Adrenal gland (tissue), 12 donors: ENCODE results near the gene LZTR1. TPM values are rescaled to one million over a fixed set of nuclear protein-coding genes. Genes with fewer than 3 reads are reported as not detected.

Experiments
- DNase-seq, 7 donors: peaks; one replicate each; pipeline ENCODE4 v3.0.0-alpha.2; 2019 to 2020
- H3K27ac ChIP-seq, 5 donors: fragments of 200-600 bp; sonication (generic) in 4 of 5; 1 replicate in 3 of 5; 2 replicates in 2 of 5; pipeline versions ENCODE4 v1.5.1 to v1.8.0; 2016 to 2020; ENCODE audit warnings: mild to moderate bottlenecking in 1 of 5
- H3K27me3 ChIP-seq: fragments of 200-600 bp; 2 replicates; pipeline ENCODE4 v1.8.0; 2021
- H3K36me3 ChIP-seq, 2 donors: fragments of 200-600 bp; replicated peaks in 1 of 2; 1 replicate in 1 of 2; 2 replicates in 1 of 2; pipeline versions ENCODE4 v1.5.1 to v1.8.0; 2018 to 2022
- H3K4me1 ChIP-seq, 2 donors: fragments of 200-600 bp; replicated peaks in 1 of 2; 1 replicate in 1 of 2; 2 replicates in 1 of 2; pipeline versions ENCODE4 v1.5.1 to v1.8.0; 2018 to 2021
- H3K4me3 ChIP-seq, 4 donors: fragments of 200-600 bp; sonication (generic) in 3 of 4; one replicate each; pipeline ENCODE4 v1.5.1; 2016 to 2018
- H3K9me3 ChIP-seq, 3 donors: fragments of 200-600 bp; sonication (generic) in 1 of 3; replicated peaks in 1 of 3; 1 replicate in 2 of 3; 2 replicates in 1 of 3; pipeline versions ENCODE4 v1.5.1 to v1.8.0; 2016 to 2021
- CTCF ChIP-seq, 6 experiments: fragments of 450-650 bp in 4 of 6; fragments of 200-600 bp in 2 of 6; sonication (generic) in 1 of 6; IDR thresholded peaks; 1 replicate in 5 of 6; 2 replicates in 1 of 6; pipeline versions ENCODE4 v1.5.1 to v1.8.0; 2016 to 2021; ENCODE audit warnings: antibody characterized with exemption in 6 of 6, mild to moderate bottlenecking in 2 of 6, moderate library complexity in 1 of 6
- POLR2A ChIP-seq, 2 donors: fragments of 450-650 bp; IDR thresholded peaks; one replicate each; pipeline ENCODE4 v1.6.1; 2017; ENCODE audit warnings: antibody characterized with exemption in 2 of 2, mild to moderate bottlenecking in 2 of 2, moderate library complexity in 1 of 2
- WGBS, 4 donors: extraction: QIAGEN DNeasy Blood & Tissue Kit in 2 of 4; methylation state at CpG; one replicate each; pipeline versions ENCODE4 v1.1.5 to v1.1.7; 2013 to 2017; 5-methylcytosine and 5-hydroxymethylcytosine counted together
- intact Hi-C, 2 donors: fragments of 100-400 bp; cut with DNase I; formaldehyde crosslinking; loops; one replicate each; pipeline versions ENCODE4 v1.14.1 to v1.15.0; 2022 to 2023
- polyA plus RNA-seq, 3 donors: library from polyadenylated mRNA; stranded (reverse); fragments of 200-250 nt in 2 of 3; fragments of 350-450 nt in 1 of 3; fragmentation: Illumina TruSeq in 1 of 3; extraction: RNeasy Lipid Tissue Mini Kit (QIAGEN cat#74804) in 1 of 3; gene quantifications; one replicate each; pipeline ENCODE4 v1.2.3, GENCODE V29; 2013 to 2014
- total RNA-seq, 9 donors: library from RNA; depleted of rRNA in 4 of 9; stranded (reverse); fragments of >200 nt in 4 of 9; fragments of 120-200 nt in 1 of 9; fragmentation: NEBNext Ultra II Directional in 1 of 9; extraction: Animal tissue kit (Norgen Biotek cat#: 25700) in 1 of 9; gene quantifications; one replicate each; pipeline versions ENCODE4 v1.1.0 to v1.2.4, GENCODE V29; 2013 to 2023
- donor health status: healthy with polysubstance abuse.
- donor health status: Bipolar disorder and iron deficiency.
- donor health status: DM: yes; HTN: yes; CAD: no.
- donor health status: DM: no; HTN: no; CAD: no.
- donor health status: DM: no; HTN: no; CAD: no.
- donor health status: DM: yes; HTN: yes; CAD: no.

The LZTR1 gene
- total and polyA plus RNA-seq, 12 donors = 32.6 to 100 (median 55.8) TPM

GRCh38 chr22:20952544-20953341 lies 29.4 kb upstream of the LZTR1 start:
- Histone ChIP-seq H3K27me3 (no peaks in the 10 kb centered on the region), H3K4me3 (no peak overlapping the region), H3K27ac (no peak overlapping the region), H3K9me3 (no peaks in the 10 kb centered on the region), H3K4me1 (no peaks in the 10 kb centered on the region), H3K36me3 (peaks cover 0 to 49% of the 10 kb centered on the region in 2 donors)
- TF ChIP-seq CTCF (IDR thresholded peaks at IDR 0.05) (no peak), POLR2A (IDR thresholded peaks at IDR 0.05) (no peak)
- WGBS, 4 donors = 89 to 94% (median 92%) methylated on average over 9 to 13 of the region's 13 CpGs
- no peak for DNase-seq
- intact Hi-C loops = no loop called here

DNA sequence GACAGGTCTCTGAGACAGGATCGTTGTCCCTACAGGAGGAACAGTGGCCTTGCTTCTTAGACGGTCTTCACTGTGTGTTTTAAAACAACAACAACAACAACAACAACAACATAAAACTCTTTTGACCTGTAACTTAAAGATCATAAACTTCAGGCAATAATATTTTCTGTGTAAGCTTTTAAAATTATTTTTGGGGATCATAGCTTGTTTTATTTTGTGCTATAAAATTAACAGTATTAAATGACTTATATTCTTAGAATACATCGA lies 28.8 kb upstream of the LZTR1 start:
- no peak for DNase-seq
- TF ChIP-seq CTCF (IDR thresholded peaks at IDR 0.05) (no peak), POLR2A (IDR thresholded peaks at IDR 0.05) (no peak)
- H3K36me3 ChIP-seq = peaks cover 0 to 49% of the 10 kb centered on the region in 2 donors
- no peaks in the 10 kb centered on the region for H3K4me1 ChIP-seq
- WGBS, 4 donors = 66 to 78% (median 69%) methylated on average over 3 of the region's 3 CpGs
- H3K27ac ChIP-seq = no peak overlapping the region
- intact Hi-C loops = no loop called here
- no peaks in the 10 kb centered on the region for H3K9me3 ChIP-seq
- H3K27me3 ChIP-seq = no peaks in the 10 kb centered on the region
- H3K4me3 ChIP-seq = no peak overlapping the region

DNA sequence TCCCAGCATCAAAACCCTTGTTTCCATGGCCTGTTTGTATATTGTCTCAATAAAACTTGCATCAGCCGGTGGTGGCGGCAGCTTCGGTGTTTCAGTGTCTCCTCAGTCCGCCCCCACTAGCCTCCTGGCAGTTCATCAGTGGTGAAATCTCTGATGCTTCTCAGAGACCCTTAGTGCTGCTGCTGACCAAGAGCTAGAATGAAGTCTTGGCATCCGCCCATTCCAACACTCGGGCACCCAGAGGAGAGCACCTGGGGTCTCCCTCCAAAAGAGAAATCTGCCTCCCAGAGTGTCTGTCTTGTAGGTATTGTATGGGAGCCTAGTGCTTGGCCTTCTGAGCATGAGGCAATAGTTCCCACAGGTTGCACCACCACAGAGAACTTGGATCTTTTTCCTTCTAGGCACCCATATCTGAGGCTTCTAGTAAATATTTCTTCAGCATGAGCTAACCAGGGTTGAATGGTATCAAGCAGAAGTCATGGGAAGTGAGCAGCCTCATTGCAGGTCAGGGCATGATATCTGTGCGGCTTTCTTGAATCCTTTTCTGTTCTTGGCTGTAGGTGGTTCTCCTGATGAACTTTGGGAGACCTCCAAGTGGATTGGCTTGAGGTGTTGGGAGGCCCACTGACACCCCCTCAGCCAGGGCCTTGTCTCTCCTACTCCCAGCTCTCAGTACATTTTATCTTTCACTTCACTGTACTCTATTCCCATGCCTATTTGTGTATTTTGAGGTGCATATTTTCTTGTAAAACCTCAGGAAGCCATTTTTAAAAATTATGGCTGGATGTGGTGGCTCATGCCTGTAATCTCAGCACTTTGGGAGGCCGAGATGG lies 28.2 kb upstream of the LZTR1 start:
- 90 to 95% (median 94%) methylated on average over 8 of the region's 8 CpGs for WGBS, 4 donors
- peaks cover 0 to 49% of the 10 kb centered on the region in 2 donors for H3K36me3 ChIP-seq
- intact Hi-C loops = no loop called here
- no peak overlapping the region for H3K27ac ChIP-seq
- no peak overlapping the region for H3K4me3 ChIP-seq
- H3K27me3 ChIP-seq = no peaks in the 10 kb centered on the region
- no peak for TF ChIP-seq POLR2A (IDR thresholded peaks at IDR 0.05)
- TF ChIP-seq CTCF (IDR thresholded peaks at IDR 0.05) = no peak
- peak in 1 of 7 donors; percentile 24 for DNase-seq
- no peaks in the 10 kb centered on the region for H3K9me3 ChIP-seq
- no peaks in the 10 kb centered on the region for H3K4me1 ChIP-seq

GRCh38 chr22:20955548-20955947 lies 26.5 kb upstream of the LZTR1 start:
- TF ChIP-seq POLR2A (IDR thresholded peaks at IDR 0.05) (no peak), CTCF (IDR thresholded peaks at IDR 0.05) (no peak)
- DNase-seq = no peak
- intact Hi-C loops = no loop called here
- Histone ChIP-seq H3K9me3 (no peaks in the 10 kb centered on the region), H3K4me3 (no peak overlapping the region), H3K36me3 (peaks cover 0 to 35% of the 10 kb centered on the region in 2 donors), H3K4me1 (no peaks in the 10 kb centered on the region), H3K27me3 (no peaks in the 10 kb centered on the region), H3K27ac (no peak overlapping the region)
- WGBS, 4 donors = 69 to 90% (median 86%) methylated on average over 6 to 7 of the region's 7 CpGs
